HepG2 (cell line): ENCODE data around the gene NEURL1. TPM values are rescaled to one million over a fixed set of nuclear protein-coding genes. Genes with fewer than 3 reads are reported as not detected.

Source experiments
- ATAC-seq: fragments of 200-7000 bp; cut with Tn5 transposase; 3 replicates; pipeline ENCODE4 v1.9.1; 2020; ENCODE audit warnings: mild to moderate bottlenecking, moderate library complexity
- BruUV-seq: library from RNA; stranded (reverse); fragments of 400-500 nt; replicated peaks from 2 replicates; lab custom pipeline; 2021; lab: Mats Ljungman, UMichigan
- CTCF ChIA-PET: fragments of 300-600 bp; formaldehyde crosslinking; extraction: SDS; loops from one replicate; lab custom pipeline; 2021; ENCODE audit warnings: low total read pairs, inconsistent platforms, low intra/inter-chr PET ratio; lab: Yijun Ruan, JAX
- POLR2A ChIA-PET: fragments of 350-600 bp; sonication (Branson Sonifier 250); formaldehyde crosslinking; loops from one replicate; lab custom pipeline; 2020; ENCODE audit warnings: antibody characterized with exemption, inconsistent platforms; lab: Yijun Ruan, JAX
- DNase-seq: peaks from one replicate; pipeline ENCODE4 v3.0.0-alpha.2; 2015; ENCODE audit warnings: low spot score
- FAIRE-seq: peaks from 3 replicates; lab custom pipeline; 2011; peaks lifted over from hg19 to GRCh38; lab: Jason Lieb, UNC
- H2AFZ ChIP-seq: one replicate; pipeline ENCODE4 v1.6.1; 2011; ENCODE audit warnings: low read length, inconsistent platforms
- H3K27ac ChIP-seq: fragments of 300-600 bp; 3 replicates; pipeline ENCODE4 v1.8.0; 2011; ENCODE audit warnings: mixed run types, mild to moderate bottlenecking, mixed read lengths, low read length, inconsistent platforms; ENCODE audit not compliant: insufficient read depth; ENCODE audit errors: extremely low read length
- H3K27me3 ChIP-seq, 2 experiments: fragments of 200-600 bp in 1 of 2; 2 replicates in 1 of 2; 3 replicates in 1 of 2; pipeline versions ENCODE4 v1.6.0 to v1.8.0; 2011; ENCODE audit warnings: low read length in 2 of 2, mild to moderate bottlenecking in 2 of 2, moderate library complexity in 2 of 2, inconsistent platforms in 1 of 2; ENCODE audit not compliant: insufficient read depth in 2 of 2, control insufficient read depth in 1 of 2
- H3K36me3 ChIP-seq, 2 experiments: fragments of 200-600 bp in 1 of 2; replicated peaks in 1 of 2; 2 replicates in 1 of 2; 3 replicates in 1 of 2; pipeline versions ENCODE4 v1.5.1 to v1.8.0; 2011; ENCODE audit warnings: low read length in 2 of 2, inconsistent platforms in 1 of 2; ENCODE audit not compliant: insufficient read depth in 2 of 2, control insufficient read depth in 1 of 2
- H3K4me1 ChIP-seq: 2 replicates; pipeline ENCODE4 v1.5.1; 2012; ENCODE audit warnings: low read length, inconsistent platforms; ENCODE audit not compliant: insufficient read depth
- H3K4me2 ChIP-seq: 2 replicates; pipeline ENCODE4 v1.6.0; 2011; ENCODE audit warnings: low read depth, low read length, inconsistent platforms
- H3K4me3 ChIP-seq, 3 experiments: fragments of 200-600 bp in 1 of 3; sonication (generic), shearing (Covaris generic) in 1 of 3; replicated peaks in 1 of 3; 2 replicates each; pipeline ENCODE4 v1.5.1; 2011 to 2016; ENCODE audit warnings: low read length in 3 of 3, inconsistent platforms in 2 of 3, low read depth in 2 of 3, mild to moderate bottlenecking in 2 of 3, control low read depth in 1 of 3, mixed read lengths in 1 of 3; ENCODE audit not compliant: insufficient read depth in 1 of 3
- H3K79me2 ChIP-seq: one replicate; pipeline ENCODE4 v1.6.1; 2011; ENCODE audit warnings: low read length, inconsistent platforms; ENCODE audit not compliant: insufficient read depth
- H3K9ac ChIP-seq: 2 replicates; pipeline ENCODE4 v1.6.0; 2011; ENCODE audit warnings: mild to moderate bottlenecking, low read depth, low read length, inconsistent platforms; ENCODE audit not compliant: insufficient read depth
- H3K9me3 ChIP-seq: 2 replicates; pipeline ENCODE4 v1.5.1; 2012; ENCODE audit warnings: mild to moderate bottlenecking, low read length
- H4K20me1 ChIP-seq: 2 replicates; pipeline ENCODE4 v1.6.0; 2011; ENCODE audit warnings: inconsistent platforms, mild to moderate bottlenecking, low read length, moderate library complexity; ENCODE audit not compliant: insufficient read depth
- CREB1 ChIP-seq, 2 experiments: fragments of 450-650 bp in 1 of 2; IDR thresholded peaks; 2 replicates each; pipeline ENCODE4 v1.6.1; 2016 to 2017; ENCODE audit warnings: control low read depth in 1 of 2, mild to moderate bottlenecking in 1 of 2, missing compliant biosample characterization in 1 of 2, missing genetic modification characterization in 1 of 2
- RAD51 ChIP-seq: fragments of 450-650 bp; IDR thresholded peaks from 2 replicates; pipeline ENCODE4 v1.6.1; 2016; ENCODE audit warnings: borderline replicate concordance
- ZBTB21 ChIP-seq: sonication (generic); formaldehyde crosslinking; IDR thresholded peaks from 2 replicates; pipeline ENCODE4 v1.4.0; 2020; ENCODE audit warnings: missing genetic modification reagents
- ZKSCAN5 ChIP-seq: sonication (generic); formaldehyde crosslinking; IDR thresholded peaks from 2 replicates; pipeline ENCODE4 v1.5.1; 2020; ENCODE audit warnings: mild to moderate bottlenecking, missing genetic modification reagents
- ZNF12 ChIP-seq: sonication (generic); formaldehyde crosslinking; IDR thresholded peaks from 2 replicates; pipeline ENCODE4 v1.5.0; 2020; ENCODE audit warnings: missing genetic modification reagents
- ZNF225 ChIP-seq: sonication (generic); formaldehyde crosslinking; IDR thresholded peaks from 2 replicates; pipeline ENCODE4 v1.4.0; 2020; ENCODE audit warnings: mild to moderate bottlenecking, missing genetic modification reagents
- ZNF33B ChIP-seq: sonication (generic); formaldehyde crosslinking; IDR thresholded peaks from 2 replicates; pipeline ENCODE4 v1.5.1; 2020; ENCODE audit warnings: mild to moderate bottlenecking, missing genetic modification reagents
- ZNF549 ChIP-seq: sonication (generic); formaldehyde crosslinking; IDR thresholded peaks from 2 replicates; pipeline ENCODE4 v1.5.0; 2020; ENCODE audit warnings: missing genetic modification reagents
- ZNF569 ChIP-seq: sonication (generic); formaldehyde crosslinking; IDR thresholded peaks from 2 replicates; pipeline ENCODE4 v1.5.0; 2020; ENCODE audit warnings: mild to moderate bottlenecking, missing genetic modification reagents, moderate library complexity, borderline replicate concordance
- ZNF660 ChIP-seq: sonication (generic); formaldehyde crosslinking; IDR thresholded peaks from 2 replicates; pipeline ENCODE4 v1.5.1; 2020; ENCODE audit warnings: mild to moderate bottlenecking, low read depth, missing genetic modification reagents, borderline replicate concordance
- WGBS: methylation state at CpG from one replicate; pipeline ENCODE4 v1.1.6; 2017; ENCODE audit warnings: low lambda C conversion rate; 5-methylcytosine and 5-hydroxymethylcytosine counted together
- in situ Hi-C: cut with HindIII; loops from 2 replicates; pipeline ENCODE4 v1.10.0; 2017; ENCODE audit warnings: low pct_unique_long_range_greater_than_20kb; ENCODE audit not compliant: extremely low pct_ligation_motif_present
- intact Hi-C: fragments of 100-400 bp; cut with micrococcal nuclease; formaldehyde crosslinking; loops from one replicate; pipeline ENCODE4 v1.10.0; 2022; ENCODE audit not compliant: unreplicated experiment
- polyA plus RNA-seq, 8 experiments: library from polyadenylated mRNA; depleted of rRNA in 3 of 8; stranded (reverse) in 7 of 8; unstranded in 1 of 8; fragments of >200 nt; fragmentation: Illumina TruSeq in 4 of 8; extraction: Trizol in 4 of 8; gene quantifications; 2 replicates each; pipeline versions ENCODE4 v1.2.1 to v1.2.3, GENCODE V29; 2011 to 2016; ENCODE audit warnings: low read depth in 4 of 8, missing spikeins in 1 of 8, mixed read lengths in 1 of 8; ENCODE audit not compliant: insufficient read depth in 1 of 8
- total RNA-seq, 5 experiments: library from RNA; depleted of rRNA; stranded (reverse); fragments of >200 nt; fragmentation: Illumina TruSeq; extraction: Trizol; gene quantifications; 2 replicates each; pipeline ENCODE4 v1.2.3, GENCODE V29; 2016; ENCODE audit warnings: low read depth in 1 of 5

The NEURL1 gene
- total and polyA plus RNA-seq, 2 of the 13 experiments (the other 11 are each of a cell fraction or from before 2014, with no cell fraction given), result not detected

DNA sequence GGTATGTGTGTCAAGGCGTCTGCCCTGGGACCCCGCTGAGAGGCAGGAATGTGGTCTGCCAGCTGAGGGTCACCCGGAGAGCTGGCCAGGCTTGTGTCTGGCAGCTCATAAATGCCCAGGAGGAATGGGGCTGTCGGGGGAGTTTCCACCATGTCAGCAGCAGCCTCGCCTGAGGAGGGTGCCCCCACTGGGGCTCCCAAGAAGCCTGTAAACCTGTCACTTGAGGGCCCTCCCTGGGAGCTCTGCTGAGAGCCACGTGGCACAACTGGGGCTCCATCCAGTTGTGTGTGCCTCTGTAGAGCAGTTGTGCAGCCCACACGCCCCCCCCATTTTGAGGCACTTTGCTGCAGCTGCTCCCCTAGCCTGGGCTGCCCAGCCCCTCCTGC, 70.6 kb downstream of the NEURL1 start:
- ChIA-PET CTCF (no interaction called here), POLR2A (no interaction called here)
- Histone ChIP-seq H3K79me2 (no peaks in the 10 kb centered on the region), H4K20me1 (no peaks in the 10 kb centered on the region), H3K4me3 (no peak overlapping the region), H3K27me3 (peaks cover 10 to 39% of the 10 kb centered on the region in 2 experiments; a peak in 3 of 5 replicates), H2AFZ (no peak overlapping the region), H3K27ac (no peak overlapping the region), H3K4me1 (peaks cover 8% of the 10 kb centered on the region; the same call in 1 of the 2 replicates), H3K4me2 (no peak overlapping the region), H3K9ac (no peak overlapping the region), H3K9me3 (no peaks in the 10 kb centered on the region), H3K36me3 (no peaks in the 10 kb centered on the region)
- no TSS peak for BruUV-seq
- FAIRE-seq (no peak), DNase-seq (no peak), ATAC-seq (no peak; the same call in 2 of the 3 replicates)
- intact Hi-C loops (no loop called here), in situ Hi-C loops (no loop called here)
- TF ChIP-seq RAD51 (no peak), CREB1 (IDR thresholded peaks at IDR 0.05) (no peak), CREB1 (CRISPR knock-in tag; IDR thresholded peaks at IDR 0.05) (no peak), ZNF660 (no peak), ZKSCAN5 (CRISPR knock-in tag) (no peak), ZNF33B (CRISPR knock-in tag) (no peak), ZNF225 (CRISPR knock-in tag) (no peak), ZNF549 (CRISPR knock-in tag) (no peak), ZNF569 (CRISPR knock-in tag) (no peak), ZBTB21 (CRISPR knock-in tag) (no peak), ZNF12 (CRISPR knock-in tag) (no peak)
- WGBS, result no CpG with 5 or more reads among the region's 7 CpGs
